HUES6 (cell line): ENCODE measurements around the gene PEX5L.

Source experiments
- H3K27ac ChIP-seq: 2 replicates; pipeline ENCODE4 v1.7.0; 2013; ENCODE audit warnings: low read depth, mild to moderate bottlenecking, low read length, inconsistent platforms
- H3K27me3 ChIP-seq: 2 replicates; pipeline ENCODE4 v1.6.1; 2013; ENCODE audit warnings: low read length; ENCODE audit not compliant: control insufficient read depth, insufficient read depth
- H3K36me3 ChIP-seq: 2 replicates; pipeline ENCODE4 v1.6.1; 2013; ENCODE audit warnings: low read length; ENCODE audit not compliant: control insufficient read depth, insufficient read depth
- H3K4me1 ChIP-seq: 2 replicates; pipeline ENCODE4 v1.6.1; 2013; ENCODE audit warnings: low read length; ENCODE audit not compliant: control insufficient read depth, insufficient read depth
- H3K4me3 ChIP-seq: 2 replicates; pipeline ENCODE4 v1.5.1; 2013; ENCODE audit warnings: low read depth, low read length
- H3K9ac ChIP-seq: one replicate; pipeline ENCODE4 v1.6.1; 2013; ENCODE audit warnings: mild to moderate bottlenecking, low read length
- H3K9me3 ChIP-seq: 2 replicates; pipeline ENCODE4 v1.6.1; 2013; ENCODE audit warnings: low read depth, low read length; ENCODE audit not compliant: control insufficient read depth, insufficient read depth

Gene PEX5L

DNA sequence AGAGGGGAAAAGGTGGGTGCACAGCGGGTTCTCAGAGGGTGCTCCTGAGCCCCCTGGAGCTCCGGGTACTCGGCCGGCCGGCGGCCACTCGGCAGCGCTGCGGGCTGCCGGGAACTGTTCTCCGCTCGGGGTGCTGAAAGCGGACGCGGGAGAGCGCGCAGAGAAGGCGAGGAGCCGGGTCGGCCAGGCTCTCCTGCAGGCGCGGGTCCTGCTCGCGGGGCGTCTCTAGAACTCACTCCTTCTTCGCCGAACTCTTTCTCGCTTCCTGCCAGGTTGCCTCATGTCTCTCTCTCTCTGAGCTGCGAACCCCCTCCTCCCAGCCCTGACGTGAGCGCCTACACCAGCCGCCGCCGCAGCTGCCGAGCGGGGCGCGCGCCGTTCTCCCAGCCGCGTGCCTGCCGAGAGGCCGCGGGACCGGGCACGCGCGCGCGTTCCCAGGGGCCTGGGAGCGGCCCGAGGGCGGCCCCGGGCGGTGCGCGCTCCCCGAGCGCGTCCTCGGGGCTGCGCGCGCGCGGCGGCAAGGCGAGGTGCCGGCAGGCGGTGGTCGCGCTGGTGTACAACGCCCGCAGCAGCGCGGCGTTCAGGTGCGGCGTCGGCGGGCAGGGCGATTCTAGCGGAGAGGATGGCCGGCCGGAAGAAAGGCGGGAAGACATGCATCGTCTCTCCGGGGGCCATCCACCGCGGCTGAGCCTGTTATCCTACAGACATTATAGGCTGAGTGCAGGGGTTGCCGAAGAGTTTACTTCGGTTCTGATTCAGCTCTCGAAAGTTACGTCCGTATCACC, at the start of gene PEX5L:
Gene PEX5L, minus strand, starts transcription at position 267 of the 785 bp plus-strand sequence. CDS start 338 bp downstream, outside the sequence.
- H3K27ac ChIP-seq: no peak within 1 kb of the TSS
- H3K27me3 ChIP-seq: peaks cover 40% of the 10 kb centered on the region
- no peaks in the 10 kb centered on the region for H3K36me3 ChIP-seq
- no peaks in the 10 kb centered on the region for H3K9me3 ChIP-seq
- H3K4me1 ChIP-seq: peaks cover 10% of the 10 kb centered on the region; the same call in 1 of the 2 replicates
- peak within 1 kb of the TSS; percentile 88 for H3K4me3 ChIP-seq
- peak within 1 kb of the TSS; percentile 63 for H3K9ac ChIP-seq

DNA sequence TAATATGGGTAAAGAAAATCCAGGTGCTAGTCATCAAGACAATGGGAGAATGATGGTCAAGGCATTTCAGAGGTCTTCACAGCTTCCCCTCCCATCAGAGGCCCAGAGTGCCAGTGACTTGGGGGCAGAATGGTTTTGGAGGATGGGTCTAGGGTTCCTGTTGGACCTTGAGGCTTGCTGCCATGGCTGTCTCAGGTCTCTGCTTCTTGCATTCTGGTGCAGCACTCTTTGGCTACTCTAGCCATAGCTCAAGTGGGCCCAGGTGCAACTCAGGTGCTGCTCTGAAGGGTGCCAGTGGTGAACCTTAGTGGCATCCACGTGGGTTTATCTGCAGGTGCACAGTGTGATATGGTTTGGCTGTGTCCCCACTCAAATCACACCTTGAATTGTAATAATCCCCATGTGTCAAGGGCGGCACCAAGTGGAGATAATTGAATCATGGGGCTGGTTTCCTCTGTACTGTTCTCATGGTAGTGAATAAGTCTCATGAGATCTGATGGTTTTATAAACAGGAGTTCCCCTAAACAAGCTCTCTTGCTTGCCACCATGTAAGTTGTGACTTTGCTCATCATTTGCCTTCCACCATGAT, 48.5 kb upstream of the PEX5L start:
- Histone ChIP-seq H3K36me3 (no peaks in the 10 kb centered on the region), H3K4me1 (no peaks in the 10 kb centered on the region), H3K4me3 (no peak overlapping the region), H3K9ac (no peak overlapping the region), H3K27ac (no peak overlapping the region), H3K9me3 (no peaks in the 10 kb centered on the region), H3K27me3 (no peaks in the 10 kb centered on the region)

DNA sequence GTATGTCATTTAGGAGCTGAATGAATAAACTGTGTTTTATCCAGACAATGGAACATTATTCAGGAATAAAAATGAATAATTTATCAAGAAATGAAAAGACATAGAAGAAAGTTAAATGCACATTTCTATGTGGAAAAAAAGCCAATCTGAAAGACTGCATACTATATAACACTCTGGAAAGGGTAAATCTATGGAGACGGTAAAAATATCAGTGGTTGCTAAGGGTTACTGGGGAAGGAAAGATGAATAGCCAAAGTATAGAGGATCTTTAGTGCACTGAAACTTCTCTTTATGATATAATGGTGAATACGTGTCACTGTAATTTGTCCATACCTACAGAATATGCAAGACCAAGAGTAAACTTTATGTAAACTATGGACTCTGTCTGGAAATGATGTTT, 46.0 kb upstream of the PEX5L start:
- no peaks in the 10 kb centered on the region for H3K36me3 ChIP-seq
- peaks cover 9% of the 10 kb centered on the region; the same call in 1 of the 2 replicates for H3K4me1 ChIP-seq
- H3K4me3 ChIP-seq: no peak overlapping the region
- no peaks in the 10 kb centered on the region for H3K27me3 ChIP-seq
- H3K9ac ChIP-seq: no peak overlapping the region
- H3K9me3 ChIP-seq: no peaks in the 10 kb centered on the region
- H3K27ac ChIP-seq: no peak overlapping the region

DNA sequence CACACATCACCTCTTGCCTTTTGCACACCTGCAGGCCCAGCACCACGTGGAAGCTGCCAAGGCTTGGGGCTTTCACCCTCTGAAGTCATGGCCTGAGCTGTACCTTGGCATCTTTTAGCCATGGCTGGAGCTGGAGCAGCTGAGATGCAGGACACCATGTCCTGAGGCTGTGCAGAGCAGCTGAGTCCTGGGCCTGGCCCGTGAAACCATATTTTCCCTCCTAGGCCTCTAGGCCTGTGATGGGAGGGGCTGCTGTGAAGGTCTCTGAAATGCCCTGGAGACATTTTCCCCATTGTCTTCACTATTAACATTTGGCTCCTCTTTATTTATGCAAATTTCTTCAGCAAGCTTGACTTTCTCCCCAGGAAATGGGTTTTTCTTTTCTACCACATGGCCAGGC, 41.9 kb upstream of the PEX5L start:
- no peak overlapping the region for H3K4me3 ChIP-seq
- no peak overlapping the region for H3K27ac ChIP-seq
- no peaks in the 10 kb centered on the region for H3K9me3 ChIP-seq
- peaks cover 10% of the 10 kb centered on the region; the same call in 1 of the 2 replicates for H3K4me1 ChIP-seq
- H3K9ac ChIP-seq: no peak overlapping the region
- no peaks in the 10 kb centered on the region for H3K36me3 ChIP-seq
- no peaks in the 10 kb centered on the region for H3K27me3 ChIP-seq

DNA sequence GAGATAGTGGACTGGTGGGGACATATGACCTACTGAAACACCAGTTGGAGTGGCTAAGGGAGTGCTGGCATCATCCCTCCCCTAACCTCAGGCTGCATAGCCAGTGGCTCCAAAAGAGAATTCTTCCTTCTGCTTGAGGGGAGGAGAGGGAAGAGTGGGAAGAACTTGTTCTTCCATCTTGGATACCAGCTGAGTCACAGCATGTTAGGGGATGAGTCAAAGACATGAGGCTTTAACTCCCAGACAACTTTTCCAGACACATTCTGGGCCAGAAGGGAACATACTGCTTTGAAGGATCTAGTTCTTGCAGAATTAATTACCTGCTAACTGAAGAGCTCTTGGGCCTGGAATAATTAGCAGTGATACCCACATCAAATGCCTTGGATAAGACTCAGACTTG, 36.8 kb upstream of the PEX5L start:
- no peaks in the 10 kb centered on the region for H3K36me3 ChIP-seq
- H3K4me3 ChIP-seq: no peak overlapping the region
- H3K27ac ChIP-seq: no peak overlapping the region
- no peaks in the 10 kb centered on the region for H3K27me3 ChIP-seq
- peaks cover 20% of the 10 kb centered on the region for H3K4me1 ChIP-seq
- H3K9me3 ChIP-seq: no peaks in the 10 kb centered on the region
- no peak overlapping the region for H3K9ac ChIP-seq

GRCh38 chr3:180072786-180073185, 36.0 kb upstream of the PEX5L start:
- Histone ChIP-seq H3K4me3 (no peak overlapping the region), H3K36me3 (no peaks in the 10 kb centered on the region), H3K4me1 (peaks cover 17% of the 10 kb centered on the region), H3K9ac (no peak overlapping the region), H3K27me3 (no peaks in the 10 kb centered on the region), H3K9me3 (no peaks in the 10 kb centered on the region), H3K27ac (no peak overlapping the region)

DNA sequence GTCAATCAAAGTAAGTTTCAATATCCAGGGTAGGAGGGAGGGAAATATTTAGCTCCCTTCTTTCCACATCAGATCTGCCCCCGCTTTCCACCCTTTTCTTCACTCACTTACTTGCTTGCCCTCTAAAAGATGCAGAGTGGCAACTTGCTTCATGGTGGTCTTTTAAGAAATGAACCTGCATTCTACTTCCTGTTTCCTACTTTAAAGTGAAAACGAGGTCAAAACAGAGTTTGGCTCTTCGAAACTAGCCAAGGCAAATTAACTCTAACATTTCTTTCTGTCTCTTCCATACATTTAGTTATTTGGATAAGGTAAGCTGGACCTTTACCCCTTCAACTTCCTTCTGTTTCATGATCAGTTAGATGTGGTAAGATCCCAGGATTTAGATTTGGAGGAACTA, 34.2 kb upstream of the PEX5L start:
- no peaks in the 10 kb centered on the region for H3K9me3 ChIP-seq
- H3K27me3 ChIP-seq: no peaks in the 10 kb centered on the region
- H3K4me1 ChIP-seq: peaks cover 17% of the 10 kb centered on the region
- H3K36me3 ChIP-seq: no peaks in the 10 kb centered on the region
- H3K4me3 ChIP-seq: no peak overlapping the region
- no peak overlapping the region for H3K9ac ChIP-seq
- H3K27ac ChIP-seq: no peak overlapping the region

- Histone ChIP-seq H3K27me3 (no peaks in the 10 kb centered on the region), H3K4me3 (no peak overlapping the region), H3K9me3 (no peaks in the 10 kb centered on the region), H3K27ac (no peak overlapping the region), H3K4me1 (peaks cover 12% of the 10 kb centered on the region), H3K36me3 (no peaks in the 10 kb centered on the region), H3K9ac (no peak overlapping the region)
Measured at GRCh38 chr3:180068023-180068422, 31.3 kb upstream of the PEX5L start.

GRCh38 chr3:180066598-180066997, 29.9 kb upstream of the PEX5L start:
- no peaks in the 10 kb centered on the region for H3K36me3 ChIP-seq
- H3K9me3 ChIP-seq: no peaks in the 10 kb centered on the region
- H3K4me1 ChIP-seq: 0 out of 2 replicates have a peak, but pooled peaks cover 5% of the 10 kb centered on the region
- no peak overlapping the region for H3K9ac ChIP-seq
- H3K4me3 ChIP-seq: no peak overlapping the region
- no peak overlapping the region for H3K27ac ChIP-seq
- H3K27me3 ChIP-seq: no peaks in the 10 kb centered on the region

DNA sequence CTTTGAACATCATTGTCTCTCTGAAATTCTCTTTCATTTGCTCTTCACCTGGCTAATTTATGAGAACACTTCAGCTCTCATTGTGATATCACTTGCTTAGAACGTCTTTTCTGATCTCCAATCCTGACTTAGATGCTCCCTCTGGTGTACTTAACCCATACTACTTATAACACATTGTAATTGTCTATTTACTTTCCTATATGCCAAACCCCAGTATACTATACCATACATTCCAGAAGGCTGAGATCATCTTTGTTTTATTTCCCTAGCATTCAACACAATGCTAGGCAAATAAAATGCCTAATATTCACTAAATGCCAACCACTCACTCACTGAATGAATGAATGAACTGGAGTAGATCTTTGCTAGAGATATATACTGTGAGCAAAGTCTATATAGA, 27.0 kb upstream of the PEX5L start:
- H3K27me3 ChIP-seq: no peaks in the 10 kb centered on the region
- H3K9ac ChIP-seq: no peak overlapping the region

DNA sequence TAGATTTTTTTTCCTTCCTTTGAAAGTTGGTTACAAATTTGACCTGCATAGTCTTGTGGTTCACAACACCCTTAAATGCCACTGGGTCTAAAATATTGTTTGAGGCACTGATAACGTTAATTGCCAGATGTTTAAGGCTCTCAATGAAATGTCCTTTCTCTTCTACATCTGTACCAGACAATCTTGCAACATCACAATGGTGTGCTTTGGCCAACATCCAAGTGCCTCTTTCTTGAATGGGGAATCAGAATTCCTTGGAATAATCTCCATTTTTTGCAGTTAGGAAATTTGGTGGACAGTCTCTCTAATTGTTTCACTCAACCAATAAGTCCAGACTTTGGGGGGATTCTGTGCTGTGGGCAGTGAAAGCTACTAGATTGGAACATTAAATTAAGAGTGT, 26.0 kb upstream of the PEX5L start:
- no peaks in the 10 kb centered on the region for H3K36me3 ChIP-seq
- H3K4me1 ChIP-seq: no peaks in the 10 kb centered on the region
- no peak overlapping the region for H3K27ac ChIP-seq
- H3K9ac ChIP-seq: no peak overlapping the region
- no peaks in the 10 kb centered on the region for H3K27me3 ChIP-seq
- no peaks in the 10 kb centered on the region for H3K9me3 ChIP-seq
- no peak overlapping the region for H3K4me3 ChIP-seq

More for the DNA sequence above, 27.0 kb upstream of the PEX5L start:
- H3K9me3 ChIP-seq: no peaks in the 10 kb centered on the region
- no peaks in the 10 kb centered on the region for H3K36me3 ChIP-seq
- H3K27ac ChIP-seq: no peak overlapping the region
- H3K4me3 ChIP-seq: no peak overlapping the region
- no peaks in the 10 kb centered on the region for H3K4me1 ChIP-seq
